ENCODE data around the gene RAC3. TPM values are rescaled to one million over a fixed set of nuclear protein-coding genes. Genes with fewer than 3 reads are reported as not detected.

The RAC3 gene
- total and polyA plus RNA-seq, 4 donors: 51.7 to 214 (median 135) TPM

DNA sequence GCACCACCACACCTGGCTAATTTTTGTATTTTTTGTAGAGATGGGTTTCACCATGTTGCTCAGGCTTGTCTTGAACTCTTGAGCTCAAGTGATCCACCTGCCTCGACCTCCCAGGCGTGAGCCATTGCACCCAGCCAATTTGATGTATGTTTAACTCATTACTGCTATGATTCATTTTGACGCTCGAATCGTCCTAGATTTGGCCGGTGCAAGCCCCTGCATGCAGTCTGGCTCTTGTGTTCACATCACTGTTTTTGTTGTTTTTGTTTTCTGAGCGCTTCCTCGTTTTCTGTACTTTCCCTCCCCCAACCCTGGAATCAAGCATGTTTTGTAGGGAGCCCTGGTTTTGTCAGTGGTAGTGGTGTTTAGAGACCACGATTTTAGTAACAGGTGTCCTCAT is 42.0 kb downstream of the RAC3 start:
- Histone ChIP-seq H3K36me3 (ENCODE audit: control insufficient read depth, insufficient read depth, low read length) (peaks cover 16% of the 10 kb centered on the region), H3K27me3 (ENCODE audit: control insufficient read depth, insufficient read depth, low read length) (no peaks in the 10 kb centered on the region), H3K27ac (ENCODE audit: low read depth, low read length) (no peak overlapping the region), H3K4me3 (ENCODE audit: low read depth, low read length) (no peak overlapping the region), H3K9me3 (ENCODE audit: control insufficient read depth, insufficient read depth, low read length) (no peaks in the 10 kb centered on the region), H3K4me1 (ENCODE audit: control insufficient read depth, insufficient read depth, low read length) (peaks cover 11% of the 10 kb centered on the region)
- no peak for DNase-seq (ENCODE audit: low read depth in 4 of 6, low spot score in 6 of 6)
- 89% methylated on average over 2 of the region's 9 CpGs for WGBS (ENCODE audit: insufficient coverage)

DNA sequence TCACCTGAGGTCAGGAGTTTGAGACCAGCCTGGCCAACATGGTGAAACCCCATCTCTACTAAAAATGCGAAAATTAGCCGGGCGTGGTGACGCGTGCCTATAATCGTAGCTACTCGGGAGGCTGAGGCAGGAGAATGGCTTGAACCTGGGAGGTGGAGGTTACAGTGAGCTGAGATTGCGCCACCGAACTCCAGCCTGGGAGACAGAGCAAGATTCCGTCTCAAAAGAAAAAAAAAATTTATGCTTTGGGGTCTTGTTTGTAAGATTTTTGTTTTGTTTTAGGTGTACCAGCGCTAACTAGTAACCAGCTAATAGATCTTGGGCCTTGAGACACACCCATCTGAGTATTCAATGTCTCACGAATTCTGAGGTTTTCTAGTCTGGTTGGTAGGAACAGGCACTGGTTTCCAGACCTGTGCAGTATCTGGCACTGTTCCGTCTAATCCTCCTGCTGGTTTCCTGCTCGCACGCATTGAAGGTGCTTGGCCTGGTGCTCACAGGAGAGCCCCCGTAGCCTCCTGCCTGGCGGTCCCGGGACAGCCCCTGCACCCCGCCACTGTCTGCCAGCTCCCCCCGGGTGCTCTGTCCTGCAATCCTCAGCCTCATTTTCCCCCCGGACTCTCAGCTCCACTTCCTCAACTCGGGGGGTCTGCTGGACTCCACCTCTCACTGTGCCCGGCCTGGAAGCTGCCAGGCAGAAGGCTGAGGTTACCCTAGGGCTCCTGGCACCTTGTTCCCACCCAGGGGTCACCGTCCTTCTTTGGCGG is 44.7 kb downstream of the RAC3 start:
- Histone ChIP-seq H3K36me3 (ENCODE audit: control insufficient read depth, insufficient read depth, low read length) (peaks cover 43% of the 10 kb centered on the region), H3K27ac (ENCODE audit: low read depth, low read length) (no peak overlapping the region), H3K27me3 (ENCODE audit: control insufficient read depth, insufficient read depth, low read length) (no peaks in the 10 kb centered on the region), H3K4me3 (ENCODE audit: low read depth, low read length) (no peak overlapping the region), H3K4me1 (ENCODE audit: control insufficient read depth, insufficient read depth, low read length) (peaks cover 11% of the 10 kb centered on the region), H3K9me3 (ENCODE audit: control insufficient read depth, insufficient read depth, low read length) (no peaks in the 10 kb centered on the region)
- WGBS (ENCODE audit: insufficient coverage): 85% methylated on average over 19 of the region's 25 CpGs
- DNase-seq (ENCODE audit: low read depth in 4 of 6, low spot score in 6 of 6): no peak

DNA sequence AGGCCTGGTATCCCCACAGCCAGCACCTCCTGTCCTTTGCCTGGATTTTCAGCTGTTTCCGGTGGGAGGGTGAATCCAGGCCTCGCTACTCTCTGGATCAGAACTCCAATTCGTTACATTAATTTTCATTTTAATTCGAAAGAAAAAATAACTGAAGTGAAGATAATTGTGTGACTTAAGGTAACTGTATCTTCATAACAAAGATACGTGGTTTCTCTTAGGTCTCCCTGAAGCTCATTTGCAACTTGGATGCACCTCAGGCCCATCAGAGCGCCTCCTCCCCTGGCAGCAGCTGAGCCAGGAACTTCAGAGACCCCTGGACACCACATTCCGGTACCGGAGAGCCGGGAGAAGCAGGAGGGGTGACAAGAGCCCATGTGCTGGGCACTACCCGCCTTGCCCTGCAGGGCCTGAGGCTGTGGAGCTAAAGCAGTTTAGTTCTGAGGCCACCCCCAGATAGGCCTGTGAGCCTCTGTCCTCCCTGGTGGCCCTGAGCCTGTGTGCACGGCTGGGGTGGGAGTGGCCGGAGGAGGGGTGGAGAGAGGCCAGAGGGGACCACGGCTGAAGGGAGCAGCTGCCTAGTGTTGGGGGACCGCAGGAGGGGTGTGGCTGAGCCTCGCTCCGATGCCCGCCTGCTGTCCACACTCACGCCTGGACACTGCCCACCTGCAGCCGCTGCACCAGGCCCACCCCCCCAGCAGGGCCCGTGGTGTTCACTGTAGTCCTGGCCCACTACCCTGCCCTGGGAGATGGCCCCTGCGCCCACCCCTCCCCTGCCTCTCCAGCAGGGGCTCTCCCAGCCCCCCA is 45.5 kb downstream of the RAC3 start:
- Histone ChIP-seq H3K27ac (ENCODE audit: low read depth, low read length) (no peak overlapping the region), H3K4me1 (ENCODE audit: control insufficient read depth, insufficient read depth, low read length) (peaks cover 11% of the 10 kb centered on the region), H3K9me3 (ENCODE audit: control insufficient read depth, insufficient read depth, low read length) (no peaks in the 10 kb centered on the region), H3K27me3 (ENCODE audit: control insufficient read depth, insufficient read depth, low read length) (no peaks in the 10 kb centered on the region), H3K36me3 (ENCODE audit: control insufficient read depth, insufficient read depth, low read length) (peaks cover 51% of the 10 kb centered on the region), H3K4me3 (ENCODE audit: low read depth, low read length) (no peak overlapping the region)
- 61% methylated on average over 12 of the region's 21 CpGs for WGBS (ENCODE audit: insufficient coverage)
- DNase-seq (ENCODE audit: low read depth in 4 of 6, low spot score in 6 of 6): no peak

DNA sequence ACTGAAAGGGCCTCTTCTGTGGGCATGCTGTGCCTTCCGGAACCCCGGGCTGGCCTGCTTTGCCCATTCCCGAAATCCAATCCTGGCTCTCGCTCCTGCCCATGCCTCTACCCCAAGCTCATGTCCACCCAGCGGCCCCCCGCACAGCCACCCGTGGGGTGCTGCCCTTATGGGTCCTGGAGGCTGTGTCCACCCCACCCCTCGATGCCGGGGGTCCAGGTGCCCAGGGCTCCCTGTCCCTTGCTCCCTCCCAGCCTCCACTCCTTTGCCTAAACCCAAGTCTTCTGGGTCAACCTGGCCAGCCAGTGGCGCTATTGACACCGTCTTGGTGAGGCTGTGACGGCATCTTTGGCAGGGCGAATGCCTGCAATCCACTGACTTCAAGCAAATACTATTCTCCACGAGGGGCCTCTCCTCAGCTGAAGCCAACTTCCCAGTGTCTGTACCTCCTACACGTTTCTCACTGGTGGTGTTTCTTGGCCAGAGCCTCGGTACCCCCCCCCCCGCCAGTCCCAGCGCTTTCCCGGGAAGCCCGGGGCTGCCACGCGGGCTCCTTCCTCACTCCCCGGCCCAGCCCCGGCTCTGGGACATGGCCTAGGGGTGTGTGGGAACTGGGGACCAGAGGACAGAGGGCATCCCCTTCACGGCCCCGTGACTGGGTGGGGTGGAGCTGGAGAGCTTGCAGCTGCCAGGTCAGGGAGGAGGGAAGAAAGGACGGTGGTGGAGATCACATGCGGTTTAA is 46.3 kb downstream of the RAC3 start:
- Histone ChIP-seq H3K4me3 (ENCODE audit: low read depth, low read length) (no peak overlapping the region), H3K36me3 (ENCODE audit: control insufficient read depth, insufficient read depth, low read length) (peaks cover 59% of the 10 kb centered on the region), H3K4me1 (ENCODE audit: control insufficient read depth, insufficient read depth, low read length) (peaks cover 11% of the 10 kb centered on the region), H3K27me3 (ENCODE audit: control insufficient read depth, insufficient read depth, low read length) (no peaks in the 10 kb centered on the region), H3K9me3 (ENCODE audit: control insufficient read depth, insufficient read depth, low read length) (no peaks in the 10 kb centered on the region), H3K27ac (ENCODE audit: low read depth, low read length) (no peak overlapping the region)
- WGBS (ENCODE audit: insufficient coverage): 63% methylated on average over 19 of the region's 28 CpGs
- peak in 1 of 6 donors; percentile 35 for DNase-seq (ENCODE audit: low read depth in 4 of 6, low spot score in 6 of 6)

- H3K27ac ChIP-seq (ENCODE audit: low read depth, low read length): no peak overlapping the region
- DNase-seq (ENCODE audit: low read depth in 4 of 6, low spot score in 6 of 6): no peak
- H3K27me3 ChIP-seq (ENCODE audit: control insufficient read depth, insufficient read depth, low read length): no peaks in the 10 kb centered on the region
- no peaks in the 10 kb centered on the region for H3K9me3 ChIP-seq (ENCODE audit: control insufficient read depth, insufficient read depth, low read length)
- H3K36me3 ChIP-seq (ENCODE audit: control insufficient read depth, insufficient read depth, low read length): peaks cover 66% of the 10 kb centered on the region
- 88% methylated on average over 17 of the region's 18 CpGs for WGBS (ENCODE audit: insufficient coverage)
- H3K4me3 ChIP-seq (ENCODE audit: low read depth, low read length): no peak overlapping the region
- peaks cover 11% of the 10 kb centered on the region for H3K4me1 ChIP-seq (ENCODE audit: control insufficient read depth, insufficient read depth, low read length)
Measured at GRCh38 chr17:82078433-82078832, 47.0 kb downstream of the RAC3 start.

DNA sequence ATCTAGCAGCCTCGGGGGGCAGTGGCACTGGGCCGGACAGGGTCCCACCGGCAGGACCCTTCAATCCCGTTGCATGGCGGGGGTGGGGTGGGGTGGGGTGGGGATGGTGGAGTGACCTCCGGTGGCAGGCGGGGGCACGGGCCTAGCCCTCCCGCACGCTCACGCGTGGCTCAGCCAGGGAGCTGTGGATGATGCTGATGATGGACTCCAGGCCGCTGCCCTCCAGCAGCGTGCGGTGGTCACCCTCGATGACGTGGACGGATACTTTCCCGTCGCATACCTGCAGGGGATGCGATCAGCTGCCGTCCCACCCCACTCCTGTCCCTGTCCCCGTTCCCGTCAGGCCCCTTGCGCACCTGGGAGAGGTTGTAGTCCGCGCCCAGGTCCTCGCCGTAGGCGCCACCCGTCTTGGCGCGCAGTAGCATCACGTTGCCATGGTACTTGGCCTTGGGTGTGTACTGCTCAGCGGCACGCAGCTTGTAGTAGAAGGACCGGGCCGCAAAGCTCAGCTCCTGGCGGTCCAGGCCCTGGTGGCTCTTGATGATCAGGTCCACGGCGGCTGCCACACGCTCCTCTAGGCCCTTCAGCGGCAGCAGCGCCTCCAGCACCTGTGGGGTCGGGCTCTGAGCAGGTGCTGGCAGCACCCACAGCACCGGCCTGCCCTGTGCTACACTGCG is 47.7 kb downstream of the RAC3 start:
- no peaks in the 10 kb centered on the region for H3K27me3 ChIP-seq (ENCODE audit: control insufficient read depth, insufficient read depth, low read length)
- DNase-seq (ENCODE audit: low read depth in 4 of 6, low spot score in 6 of 6): no peak
- WGBS (ENCODE audit: insufficient coverage): 94% methylated on average over 40 of the region's 47 CpGs
- peaks cover 11% of the 10 kb centered on the region for H3K4me1 ChIP-seq (ENCODE audit: control insufficient read depth, insufficient read depth, low read length)
- H3K36me3 ChIP-seq (ENCODE audit: control insufficient read depth, insufficient read depth, low read length): peaks cover 73% of the 10 kb centered on the region
- no peaks in the 10 kb centered on the region for H3K9me3 ChIP-seq (ENCODE audit: control insufficient read depth, insufficient read depth, low read length)
- no peak overlapping the region for H3K4me3 ChIP-seq (ENCODE audit: low read depth, low read length)
- H3K27ac ChIP-seq (ENCODE audit: low read depth, low read length): no peak overlapping the region

DNA sequence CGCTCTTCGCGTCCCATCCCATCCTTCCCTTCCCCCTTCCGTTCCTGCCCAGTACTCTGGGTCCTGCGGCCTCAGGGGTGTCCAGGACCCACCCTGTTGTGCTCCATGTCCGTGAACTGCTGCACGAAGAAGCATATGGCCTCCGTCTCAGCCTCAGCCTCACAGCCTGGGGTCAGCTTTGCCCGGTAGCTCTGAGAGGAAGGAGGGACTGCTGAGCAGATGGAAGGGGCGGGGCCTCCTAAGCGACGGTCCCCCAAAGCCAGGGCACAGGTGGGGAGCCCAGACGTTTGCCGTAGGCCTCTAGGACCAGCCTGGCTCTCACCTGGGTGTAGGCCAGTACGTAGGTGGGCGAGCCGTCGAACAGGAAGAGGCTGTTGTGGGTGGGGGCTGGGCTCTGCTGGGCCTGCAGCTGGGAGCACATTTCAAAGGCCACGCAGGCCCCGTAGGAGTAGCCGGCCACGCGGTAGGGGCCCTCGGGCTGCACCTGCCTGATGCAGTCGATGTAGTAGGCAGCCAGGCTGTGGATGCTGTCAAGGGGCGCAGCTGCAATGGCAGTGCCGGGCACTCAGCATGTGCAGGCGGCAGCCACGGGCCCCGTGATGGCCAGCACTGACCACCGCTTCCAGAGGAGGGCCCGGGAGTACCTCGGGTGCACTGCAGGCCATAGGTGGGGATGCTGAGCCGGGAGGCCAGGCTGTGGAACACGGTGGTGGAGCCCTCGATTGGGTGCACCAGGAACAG is 48.7 kb downstream of the RAC3 start:
- DNase-seq (ENCODE audit: low read depth in 4 of 6, low spot score in 6 of 6): no peak
- no peaks in the 10 kb centered on the region for H3K9me3 ChIP-seq (ENCODE audit: control insufficient read depth, insufficient read depth, low read length)
- H3K4me3 ChIP-seq (ENCODE audit: low read depth, low read length): no peak overlapping the region
- H3K36me3 ChIP-seq (ENCODE audit: control insufficient read depth, insufficient read depth, low read length): peaks cover 84% of the 10 kb centered on the region
- WGBS (ENCODE audit: insufficient coverage): 92% methylated on average over 36 of the region's 36 CpGs
- peaks cover 11% of the 10 kb centered on the region for H3K4me1 ChIP-seq (ENCODE audit: control insufficient read depth, insufficient read depth, low read length)
- no peak overlapping the region for H3K27ac ChIP-seq (ENCODE audit: low read depth, low read length)
- no peaks in the 10 kb centered on the region for H3K27me3 ChIP-seq (ENCODE audit: control insufficient read depth, insufficient read depth, low read length)

GRCh38 chr17:82080789-82081464 is 49.4 kb downstream of the RAC3 start:
- DNase-seq (ENCODE audit: low read depth in 4 of 6, low spot score in 6 of 6): no peak
- no peaks in the 10 kb centered on the region for H3K9me3 ChIP-seq (ENCODE audit: control insufficient read depth, insufficient read depth, low read length)
- H3K36me3 ChIP-seq (ENCODE audit: control insufficient read depth, insufficient read depth, low read length): peaks cover 91% of the 10 kb centered on the region
- peaks cover 11% of the 10 kb centered on the region for H3K4me1 ChIP-seq (ENCODE audit: control insufficient read depth, insufficient read depth, low read length)
- no peak overlapping the region for H3K4me3 ChIP-seq (ENCODE audit: low read depth, low read length)
- no peaks in the 10 kb centered on the region for H3K27me3 ChIP-seq (ENCODE audit: control insufficient read depth, insufficient read depth, low read length)
- WGBS (ENCODE audit: insufficient coverage): 96% methylated on average over 44 of the region's 44 CpGs
- no peak overlapping the region for H3K27ac ChIP-seq (ENCODE audit: low read depth, low read length)

Data from spinal cord (tissue), 10 donors.